Fibroblast of villous mesenchyme (primary cell): Measurements from ENCODE around the gene MAPRE2. TPM values are rescaled to one million over a fixed set of nuclear protein-coding genes. Genes with fewer than 3 reads are reported as not detected.

Experiments used
- DNase-seq: peaks from one replicate; pipeline ENCODE4 v3.0.0-alpha.2; 2010; ENCODE audit warnings: low read depth
- H3K4me3 ChIP-seq: 2 replicates; pipeline ENCODE4 v1.5.1; 2011; ENCODE audit warnings: low read depth, mild to moderate bottlenecking, low read length
- CTCF ChIP-seq: IDR thresholded peaks from 2 replicates; pipeline ENCODE4 v1.5.1; 2012; ENCODE audit warnings: low read depth, mild to moderate bottlenecking, low read length; ENCODE audit not compliant: insufficient read depth
- total RNA-seq: library from RNA; depleted of rRNA; stranded (reverse); fragments of >200 nt; gene quantifications from 2 replicates; pipeline ENCODE4 v1.2.3, GENCODE V29; 2012

The MAPRE2 gene
- total RNA-seq, 1 donor, result 18.6 TPM

- no peak for TF ChIP-seq CTCF
- DNase-seq, result no peak
- H3K4me3 ChIP-seq, result no peak overlapping the region
These were observed 14.5 kb downstream of the MAPRE2 start for GRCh38 chr18:35055726-35056125.

GRCh38 chr18:35059280-35059927 is 18.2 kb downstream of the MAPRE2 start:
- H3K4me3 ChIP-seq, result no peak overlapping the region
- no peak for TF ChIP-seq CTCF
- no peak for DNase-seq

- DNase-seq, result peak; percentile 30
- H3K4me3 ChIP-seq, result no peak overlapping the region
- TF ChIP-seq CTCF, result no peak
These were observed 19.1 kb downstream of the MAPRE2 start for GRCh38 chr18:35060122-35060815.

- no peak for DNase-seq
- no peak for TF ChIP-seq CTCF
- H3K4me3 ChIP-seq, result no peak overlapping the region
These were observed 20.1 kb downstream of the MAPRE2 start for GRCh38 chr18:35061336-35061735.

GRCh38 chr18:35061804-35062203 is 20.6 kb downstream of the MAPRE2 start:
- no peak overlapping the region for H3K4me3 ChIP-seq
- no peak for DNase-seq
- TF ChIP-seq CTCF, result no peak

GRCh38 chr18:35062408-35062807 is 21.2 kb downstream of the MAPRE2 start:
- no peak for DNase-seq
- no peak overlapping the region for H3K4me3 ChIP-seq
- TF ChIP-seq CTCF, result no peak
